ENCODE data around the gene SEPHS1. TPM values are rescaled to one million over a fixed set of nuclear protein-coding genes. Genes with fewer than 3 reads are reported as not detected.

Gene SEPHS1, protein sequence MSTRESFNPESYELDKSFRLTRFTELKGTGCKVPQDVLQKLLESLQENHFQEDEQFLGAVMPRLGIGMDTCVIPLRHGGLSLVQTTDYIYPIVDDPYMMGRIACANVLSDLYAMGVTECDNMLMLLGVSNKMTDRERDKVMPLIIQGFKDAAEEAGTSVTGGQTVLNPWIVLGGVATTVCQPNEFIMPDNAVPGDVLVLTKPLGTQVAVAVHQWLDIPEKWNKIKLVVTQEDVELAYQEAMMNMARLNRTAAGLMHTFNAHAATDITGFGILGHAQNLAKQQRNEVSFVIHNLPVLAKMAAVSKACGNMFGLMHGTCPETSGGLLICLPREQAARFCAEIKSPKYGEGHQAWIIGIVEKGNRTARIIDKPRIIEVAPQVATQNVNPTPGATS
- 54.4 and 54.5 TPM in 2 replicates for total RNA-seq

DNA sequence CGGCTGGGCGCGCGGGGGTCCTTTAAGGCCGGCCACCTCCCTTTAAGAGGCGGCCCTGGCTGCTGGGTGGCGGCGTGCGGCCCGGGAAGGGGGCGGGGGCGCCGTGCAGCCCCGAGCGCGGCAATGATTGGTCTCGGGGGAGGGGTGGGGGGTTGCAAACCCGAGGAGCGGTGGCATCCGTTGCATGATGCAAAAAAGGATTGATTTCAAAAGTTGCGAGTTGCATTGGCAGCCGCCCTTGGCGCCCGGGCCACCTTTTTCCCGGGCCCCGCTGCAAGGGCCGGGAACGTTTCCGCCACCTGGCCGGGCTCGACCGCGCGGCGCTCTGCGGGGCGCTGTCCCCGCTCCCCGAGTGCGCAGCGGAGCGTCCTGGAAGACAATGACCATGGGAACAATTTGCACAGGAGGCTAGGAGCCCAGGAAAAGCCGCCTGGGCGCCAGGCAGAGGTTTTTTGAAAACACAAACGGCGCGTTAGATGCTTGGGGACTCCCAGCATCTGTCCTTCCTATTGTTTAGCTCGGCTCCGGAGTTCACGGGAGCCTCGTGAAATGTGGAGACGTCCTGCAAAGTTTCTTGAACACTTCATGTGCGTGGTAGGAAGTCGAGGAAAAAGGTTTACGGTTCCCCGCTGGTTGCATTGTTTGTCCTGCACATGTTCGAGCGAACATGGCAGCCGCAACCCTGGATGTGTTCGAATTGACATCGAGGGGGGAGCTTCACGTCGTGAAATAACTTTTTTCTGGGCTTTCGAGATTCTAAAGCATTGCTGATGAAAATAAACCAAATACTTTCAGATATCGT lies at the start of gene SEPHS1:
SEPHS1 (minus strand) TSS at position 78 of the 802 bp plus-strand sequence. CDS start 3,343 bp downstream, outside the sequence.

DNA sequence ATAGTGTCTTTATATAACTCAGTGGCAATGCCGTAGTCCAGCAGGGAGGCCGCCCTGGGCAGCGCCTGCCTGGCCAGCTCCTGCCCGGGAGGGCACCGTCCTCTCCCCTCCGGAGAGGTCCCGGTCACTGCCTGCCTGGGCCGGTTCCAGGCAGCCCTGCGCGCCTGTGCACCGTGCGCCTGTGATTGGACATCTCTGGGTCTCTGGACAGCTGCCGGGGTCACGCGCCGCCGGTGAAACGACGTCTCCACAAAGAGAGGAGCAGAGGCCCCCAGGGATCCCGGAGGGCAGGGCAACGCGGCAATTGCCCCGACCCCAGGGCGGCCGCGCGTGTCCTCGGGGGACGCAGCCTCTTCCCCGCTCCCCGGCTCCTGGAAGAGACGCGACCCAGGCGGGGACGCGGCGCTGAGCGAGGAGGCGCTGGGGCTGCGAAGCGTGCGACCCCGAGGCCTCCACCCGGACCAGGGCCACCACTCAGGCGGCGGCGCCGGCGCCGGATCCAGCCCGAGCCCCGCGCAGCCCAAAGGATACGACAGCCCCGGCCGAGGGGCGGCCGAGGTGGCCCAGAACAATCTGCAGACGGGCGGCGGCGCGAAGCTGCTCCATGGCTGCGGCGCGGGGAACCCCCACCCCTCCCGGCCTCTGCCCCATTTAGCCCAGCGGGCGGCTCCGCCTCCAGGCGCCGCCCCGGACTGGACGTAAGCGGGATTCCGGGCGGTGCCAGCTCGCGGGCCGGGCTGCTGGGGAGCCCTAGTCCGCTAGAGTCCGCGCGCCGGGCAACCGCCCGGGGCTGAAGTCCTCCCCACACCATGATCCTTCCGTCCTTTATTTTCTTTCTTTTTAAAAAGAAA lies 48.4 kb downstream of the SEPHS1 start, which contains the start of gene PHYH:
PHYH (minus strand) TSS at position 628 of the 851 bp plus-strand sequence; CDS start at position 606, 22 bp downstream.

Other genes starting within 250 kb of the SEPHS1 start
- gene OPTN, start 248.1 kb downstream of the SEPHS1 start, total RNA-seq = 22.9 and 27.2 TPM in 2 replicates
- gene MCM10, start 186.7 kb downstream of the SEPHS1 start, total RNA-seq = 11.1 and 14.6 TPM in 2 replicates
- gene UCMA, start 113.9 kb downstream of the SEPHS1 start, total RNA-seq = not detected in 2 replicates
- gene PHYH, start 48.2 kb downstream of the SEPHS1 start, total RNA-seq = 16.5 and 19.2 TPM in 2 replicates
- 0.34 and 0.74 TPM in 2 replicates for gene BEND7, start 180.7 kb upstream of the SEPHS1 start, total RNA-seq
- gene PRPF18, start 238.7 kb upstream of the SEPHS1 start, total RNA-seq = 14.7 and 21.7 TPM in 2 replicates

All from bronchus fibroblast of lung (primary cell).